ENCODE results near the gene LGALS9C.
"Not testable (repeated sequence)": the region's sequence is repeated elsewhere in the genome, so short reads cannot be mapped to it uniquely, and the experiment has no call there.

The LGALS9C gene

DNA sequence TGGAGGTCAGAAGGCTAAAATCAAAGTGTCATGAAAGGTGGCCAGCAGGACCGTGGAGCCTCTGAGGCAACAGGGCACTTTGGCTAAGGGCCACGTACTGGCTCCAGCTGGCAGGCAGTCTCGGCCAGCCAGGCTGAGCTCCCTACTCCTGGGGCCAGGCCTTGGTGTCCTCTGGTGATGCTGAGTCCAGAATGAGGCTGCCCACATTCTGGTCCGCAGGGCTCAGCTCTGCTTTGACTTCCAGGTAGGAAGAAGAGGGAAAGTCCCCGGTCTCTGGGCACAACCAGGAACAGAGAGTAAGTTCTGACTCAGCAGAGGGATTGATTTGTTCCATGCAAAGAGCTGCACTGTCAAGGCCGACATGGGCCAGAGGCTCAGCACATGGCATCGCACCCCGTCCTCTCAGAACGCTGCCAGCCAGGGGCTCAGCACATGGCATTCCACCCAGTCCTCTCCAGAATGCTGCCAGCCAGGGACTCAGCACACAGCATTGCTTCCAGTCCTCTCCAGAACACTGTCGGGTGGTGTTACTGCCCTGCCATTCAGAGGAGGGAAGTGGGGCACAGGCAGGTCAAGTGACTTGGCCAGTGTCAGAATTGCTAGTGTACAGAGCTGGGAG lies 2.5 kb downstream of the LGALS9C start:
- not testable (repeated sequence) for DNase-seq (ENCODE audit: low read depth)

DNA sequence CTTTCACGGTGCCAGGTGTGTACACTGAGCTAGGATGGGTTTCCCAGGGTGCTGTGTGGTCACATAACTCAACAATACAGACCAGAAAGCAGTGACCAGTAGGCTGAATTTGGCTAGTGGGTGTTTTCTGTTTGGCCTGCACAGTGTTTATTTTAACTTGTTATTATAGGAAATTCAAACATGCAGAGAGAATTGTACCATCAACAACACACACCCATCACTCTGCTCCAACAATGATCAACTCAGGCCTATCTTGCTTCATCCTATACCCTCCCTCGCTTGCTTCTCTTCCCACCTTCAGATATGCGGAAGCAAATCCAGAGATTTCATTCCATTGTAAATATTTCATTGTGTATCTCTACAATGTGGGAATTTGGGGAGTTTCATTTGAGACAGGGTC lies 5.2 kb downstream of the LGALS9C start:
- not testable (repeated sequence) for DNase-seq (ENCODE audit: low read depth)

- not testable (repeated sequence) for DNase-seq (ENCODE audit: low read depth)
Observed at GRCh38 chr17:18485936-18486464, 9.4 kb downstream of the LGALS9C start.

DNA sequence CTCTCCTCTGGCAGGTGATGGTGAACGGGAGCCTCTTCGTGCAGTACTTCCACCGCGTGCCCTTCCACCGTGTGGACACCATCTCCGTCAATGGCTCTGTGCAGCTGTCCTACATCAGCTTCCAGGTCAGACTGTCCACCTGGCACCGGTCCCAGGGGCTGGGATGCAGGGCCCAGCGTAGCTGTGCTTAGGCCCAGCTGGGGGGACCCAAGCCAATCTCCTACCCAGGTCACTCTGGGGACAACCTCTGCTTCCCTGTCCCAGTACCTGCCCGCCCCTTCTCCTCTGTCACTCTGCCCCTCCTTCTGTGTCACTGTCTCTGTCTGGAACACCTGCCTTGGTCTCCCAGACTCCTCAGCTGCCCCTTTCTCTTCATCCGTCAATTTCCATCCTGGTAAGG lies 11.0 kb downstream of the LGALS9C start:
- DNase-seq (ENCODE audit: low read depth), result not testable (repeated sequence)

DNA sequence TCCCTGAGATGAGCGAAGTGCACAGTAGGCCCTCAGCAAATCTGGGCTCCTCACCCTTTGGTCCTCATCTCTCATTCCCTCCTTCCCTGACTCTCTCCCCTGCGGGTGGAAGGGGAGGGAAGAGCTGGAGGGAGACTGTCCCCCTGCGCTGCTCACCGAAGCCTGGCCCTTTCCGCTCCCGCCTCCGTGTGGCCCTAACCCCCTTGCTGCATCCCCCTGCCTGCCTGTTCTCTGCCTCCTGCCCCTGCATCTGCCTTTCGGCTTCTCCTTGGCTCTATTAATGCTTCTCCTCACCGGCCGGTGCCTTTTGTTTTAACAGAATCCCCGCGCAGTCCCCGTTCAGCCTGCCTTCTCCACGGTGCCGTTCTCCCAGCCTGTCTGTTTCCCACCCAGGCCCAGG lies 12.0 kb downstream of the LGALS9C start:
- DNase-seq (ENCODE audit: low read depth), result not testable (repeated sequence)

DNA sequence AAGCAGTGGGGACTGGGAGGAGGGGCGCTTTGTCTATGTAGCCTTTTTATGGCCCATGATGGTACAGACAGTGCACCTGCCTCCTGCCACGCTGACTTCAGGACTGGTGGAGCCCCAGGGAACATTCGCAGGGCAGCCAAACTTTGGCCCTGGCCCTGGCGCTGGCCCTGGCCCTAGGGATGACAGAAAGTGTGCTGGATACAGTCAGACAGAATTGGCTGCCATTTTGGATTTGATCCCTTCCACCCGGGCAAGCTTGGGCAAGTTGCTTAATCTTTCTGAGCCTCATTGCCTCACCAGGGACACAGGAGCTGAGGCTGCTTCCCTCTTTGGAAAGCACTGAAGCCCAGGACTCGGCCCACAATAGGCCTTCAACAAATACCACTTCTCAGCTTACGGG lies 13.4 kb downstream of the LGALS9C start:
- DNase-seq (ENCODE audit: low read depth), result not testable (repeated sequence)

DNA sequence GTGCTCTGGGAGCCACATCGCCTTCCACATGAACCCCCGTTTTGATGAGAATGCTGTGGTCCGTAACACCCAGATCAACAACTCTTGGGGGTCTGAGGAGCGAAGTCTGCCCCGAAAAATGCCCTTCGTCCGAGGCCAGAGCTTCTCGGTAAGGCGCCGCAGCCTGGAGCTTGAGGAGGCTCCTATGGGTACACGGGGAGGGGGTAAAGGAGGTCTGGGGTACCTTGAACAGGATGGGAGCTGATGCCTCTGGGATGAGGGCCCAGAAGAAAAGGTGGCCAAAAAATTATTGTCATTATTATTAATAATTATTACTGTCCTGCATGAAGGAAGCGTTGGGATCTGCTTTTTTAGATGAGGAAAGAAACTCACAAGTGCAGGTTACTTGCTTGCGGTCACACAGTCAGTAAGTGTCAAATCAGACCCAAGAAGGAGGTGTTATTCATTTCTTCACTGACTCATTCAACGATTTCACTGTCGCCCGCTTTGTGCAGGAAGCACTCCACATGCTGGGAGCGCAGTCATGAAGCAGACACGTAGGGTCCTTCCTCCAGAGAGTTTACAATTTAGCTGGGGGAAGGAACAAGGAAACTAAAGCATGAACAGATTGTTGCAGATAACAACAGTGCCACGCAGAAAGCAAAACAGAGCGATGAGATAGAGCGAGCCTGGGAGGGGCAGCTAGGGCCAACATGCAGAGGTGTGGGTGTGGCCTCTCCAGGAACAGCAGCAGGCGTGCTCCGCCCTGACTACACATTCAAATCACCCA lies 16.3 kb downstream of the LGALS9C start:
- peak; percentile 13 for DNase-seq (ENCODE audit: low read depth)

DNA sequence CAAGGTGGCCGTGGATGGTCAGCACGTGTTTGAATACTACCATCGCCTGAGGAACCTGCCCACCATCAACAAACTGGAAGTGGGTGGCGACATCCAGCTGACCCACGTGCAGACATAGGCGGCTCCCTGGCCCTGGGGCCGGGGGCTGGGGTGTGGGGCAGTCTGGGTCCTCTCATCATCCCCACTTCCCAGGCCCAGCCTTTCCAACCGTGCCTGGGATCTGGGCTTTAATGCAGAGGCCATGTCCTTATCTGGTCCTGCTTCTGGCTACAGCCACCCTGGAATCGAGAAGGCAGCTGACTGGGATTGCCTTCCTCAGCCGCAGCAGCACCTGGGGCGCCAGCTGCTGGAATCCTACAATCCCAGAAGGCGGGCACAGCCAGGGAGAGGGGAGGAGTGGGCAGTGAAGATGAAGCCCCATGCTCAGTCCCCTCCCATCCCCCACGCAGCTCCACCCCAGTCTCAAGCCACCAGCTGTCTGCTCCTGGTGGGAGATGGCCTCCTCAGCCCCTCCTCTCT lies 17.7 kb downstream of the LGALS9C start:
- not testable (repeated sequence) for DNase-seq (ENCODE audit: low read depth)

DNA sequence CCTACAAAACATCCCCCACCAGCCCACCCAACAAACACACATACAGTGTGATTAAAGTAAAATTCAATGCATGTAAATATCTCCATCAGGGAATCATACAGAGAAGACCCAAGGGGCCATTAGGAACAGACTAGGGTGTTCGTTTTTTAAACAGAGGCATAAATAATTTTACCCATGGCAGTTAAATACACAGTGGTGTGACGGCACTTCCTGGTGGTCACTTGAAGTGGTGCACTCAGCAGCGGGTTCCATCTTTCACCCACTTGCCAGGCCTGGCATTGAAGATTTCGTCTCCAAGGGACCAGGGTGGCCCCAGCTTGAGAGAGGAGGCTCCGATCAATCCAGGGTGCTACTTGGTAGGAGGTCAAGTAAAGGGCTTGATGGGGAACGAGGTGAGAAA lies 20.5 kb downstream of the LGALS9C start:
- not testable (repeated sequence) for DNase-seq (ENCODE audit: low read depth)

DNA sequence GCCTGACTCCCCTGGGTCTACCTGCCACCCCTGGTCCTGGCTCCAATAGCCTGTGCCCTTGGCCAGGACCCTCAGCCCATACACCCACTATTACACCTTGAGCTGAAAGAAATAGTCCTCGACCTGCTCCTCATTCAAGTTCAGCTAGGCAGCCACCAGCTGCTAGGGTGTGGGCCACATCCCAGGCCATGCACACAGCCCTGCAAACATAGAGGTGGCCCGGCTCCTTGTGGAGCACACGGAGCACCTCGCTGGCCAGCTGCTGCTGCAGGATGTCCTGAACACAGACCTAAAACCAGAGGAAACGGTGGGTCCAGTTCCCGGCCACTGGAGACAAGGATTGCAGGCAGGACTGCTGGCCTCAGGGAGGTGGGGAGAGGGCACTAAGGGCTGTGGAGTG lies 22.5 kb downstream of the LGALS9C start:
- not testable (repeated sequence) for DNase-seq (ENCODE audit: low read depth)

DNA sequence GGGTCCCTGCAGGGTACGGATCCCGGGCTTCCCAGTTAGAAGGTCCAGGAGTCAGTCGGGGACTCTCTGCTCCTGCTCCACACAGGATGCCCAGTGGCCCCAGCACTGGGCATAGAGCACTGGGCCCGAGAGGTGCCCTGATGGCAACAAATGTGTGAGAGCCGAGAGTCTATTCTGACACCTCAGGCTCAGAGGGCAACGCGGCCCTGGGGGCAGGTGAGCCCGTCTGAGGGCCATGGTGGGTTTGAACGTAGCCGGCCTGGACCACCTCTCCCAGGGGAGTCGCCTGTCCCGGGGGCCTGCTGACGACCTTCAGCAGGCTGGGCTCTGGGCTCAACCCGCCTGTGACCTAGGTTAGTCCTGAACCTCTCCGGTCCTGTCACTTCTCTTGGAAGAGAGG lies 23.2 kb downstream of the LGALS9C start:
- not testable (repeated sequence) for DNase-seq (ENCODE audit: low read depth)

GRCh38 chr17:18500281-18500680 lies 23.7 kb downstream of the LGALS9C start:
- not testable (repeated sequence) for DNase-seq (ENCODE audit: low read depth)

DNA sequence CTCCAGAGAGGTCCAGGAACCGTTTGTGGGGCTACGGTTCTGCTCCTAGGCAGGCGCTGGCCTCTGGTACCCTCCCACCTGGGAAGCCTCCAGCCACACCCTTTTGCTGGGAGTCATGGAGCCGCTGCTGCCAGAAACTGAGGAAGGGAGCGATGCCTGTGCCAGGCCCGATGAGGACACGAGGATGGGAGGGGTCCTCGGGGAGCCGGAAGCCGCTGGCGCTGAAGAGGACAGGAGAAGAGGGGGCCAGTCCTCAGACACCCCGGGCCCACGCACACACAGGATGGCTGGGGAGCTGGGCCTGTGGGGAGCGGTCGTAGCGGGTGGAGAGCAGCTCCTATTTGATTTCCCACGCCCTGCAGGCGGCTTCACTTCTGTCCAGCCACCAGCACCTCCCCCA lies 24.2 kb downstream of the LGALS9C start:
- not testable (repeated sequence) for DNase-seq (ENCODE audit: low read depth)

- DNase-seq (ENCODE audit: low read depth), result not testable (repeated sequence)
Observed at GRCh38 chr17:18503221-18503620, 26.6 kb downstream of the LGALS9C start.

DNA sequence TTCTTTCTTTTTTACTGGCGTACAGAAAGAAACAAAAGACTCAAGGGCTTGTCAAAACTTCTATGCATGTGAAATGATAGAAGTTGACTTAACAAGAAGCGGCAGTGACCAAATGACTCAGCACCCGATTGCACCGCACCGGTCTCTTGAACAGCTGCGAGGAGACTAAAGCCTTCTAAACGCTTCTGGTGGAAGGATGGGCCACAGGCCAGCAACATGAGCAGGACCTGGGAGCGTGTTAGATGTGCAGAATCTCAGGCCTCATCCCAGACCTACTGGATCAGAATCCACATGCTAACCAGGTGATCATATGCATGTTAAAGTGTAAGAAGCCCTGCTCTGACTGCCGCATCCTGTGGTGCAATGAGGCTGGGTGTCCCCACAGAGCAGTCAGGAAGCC lies 31.1 kb downstream of the LGALS9C start:
- DNase-seq (ENCODE audit: low read depth), result not testable (repeated sequence)

- DNase-seq (ENCODE audit: low read depth), result not testable (repeated sequence)
Observed at GRCh38 chr17:18508667-18509066, 32.1 kb downstream of the LGALS9C start.

- DNase-seq (ENCODE audit: low read depth), result not testable (repeated sequence)
Observed at GRCh38 chr17:18521100-18521499, 44.5 kb downstream of the LGALS9C start.

DNA sequence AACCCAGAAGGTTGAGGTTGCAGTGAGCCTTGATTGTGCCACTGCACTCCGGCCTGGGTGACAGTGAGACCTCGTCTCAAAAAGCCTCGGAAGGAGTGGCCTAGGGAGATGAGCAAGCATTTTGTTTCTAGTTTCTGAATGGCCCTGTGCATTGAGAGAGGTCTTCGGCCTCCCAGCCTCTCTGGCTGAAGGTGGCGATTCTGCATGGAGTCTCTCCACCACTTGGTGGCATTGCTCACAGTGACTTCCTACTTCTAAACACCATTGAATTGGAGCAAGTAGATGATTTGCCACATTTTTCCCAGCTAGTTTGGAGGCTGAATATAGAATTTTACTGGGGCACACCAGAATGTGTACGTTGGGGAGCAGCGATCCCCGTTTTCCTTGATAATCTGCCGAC lies 48.4 kb downstream of the LGALS9C start:
- DNase-seq (ENCODE audit: low read depth), result not testable (repeated sequence)

- not testable (repeated sequence) for DNase-seq (ENCODE audit: low read depth)
Observed at GRCh38 chr17:18526168-18526800, 49.7 kb downstream of the LGALS9C start.

- DNase-seq (ENCODE audit: low read depth), result not testable (repeated sequence)
Observed at GRCh38 chr17:18527354-18527753, 50.8 kb downstream of the LGALS9C start.

DNA sequence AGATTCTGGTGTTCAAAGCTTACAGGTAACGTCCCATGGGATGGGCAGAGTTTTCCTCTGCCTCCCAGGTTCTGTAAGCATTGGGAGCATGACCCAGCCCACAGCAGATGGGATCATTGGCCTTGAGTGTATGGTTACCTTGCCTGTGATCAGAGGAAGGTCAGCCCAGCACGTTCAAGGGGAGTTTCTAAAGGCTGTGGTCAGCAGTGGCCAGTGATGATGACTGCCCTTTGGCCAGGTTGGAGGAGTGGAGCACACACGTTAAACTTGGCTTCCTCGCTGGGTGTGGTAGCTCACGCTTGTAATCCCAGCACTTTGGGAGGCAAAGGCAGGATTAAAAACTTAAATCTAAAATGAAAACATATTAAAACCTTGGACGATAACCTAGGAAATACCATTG lies 51.8 kb downstream of the LGALS9C start:
- not testable (repeated sequence) for DNase-seq (ENCODE audit: low read depth)

GRCh38 chr17:18528899-18529500 lies 52.4 kb downstream of the LGALS9C start:
- DNase-seq (ENCODE audit: low read depth), result not testable (repeated sequence)

All from activated T-cell treated with anti-CD3 and anti-CD28 coated beads for 24 hours (primary cell).